ENCODE results near the gene SNX8.

GRCh38 chr7:2316578-2316977, 2.3 kb upstream of the SNX8 start:
- TF ChIP-seq CTCF (IDR thresholded peaks at IDR 0.05) (no peak), POLR2AphosphoS5 (IDR thresholded peaks at IDR 0.05) (no peak), POLR2A (IDR thresholded peaks at IDR 0.05) (no peak)
